COR-L47 (cell line): Measurements from ENCODE around the gene ZAP70.
A peak's percentile ranks its signal among the peaks of the same experiment; 100 is the strongest.
"Not testable (repeated sequence)": the region's sequence is repeated elsewhere in the genome, so short reads cannot be mapped to it uniquely, and the experiment has no call there.

ENCODE experiments used
- DNase-seq: peaks from one replicate; lab custom pipeline; 2025; lab: John Stamatoyannopoulos, UW

Gene ZAP70

GRCh38 chr2:97713296-97714083 is at the start of gene ZAP70:
Gene ZAP70 (plus strand): TSS chr2:97713576. CDS start chr2:97724037, 10,461 bp downstream.
- DNase-seq, result no peak

GRCh38 chr2:97663626-97663961 is 49.8 kb upstream of the ZAP70 start:
- no peak for DNase-seq

- DNase-seq, result peak; percentile 99
These were observed 49.3 kb upstream of the ZAP70 start, which contains the start of gene ACTR1B for GRCh38 chr2:97663962-97664635. Gene ACTR1B (minus strand): TSS chr2:97664044. CDS start chr2:97663890, 154 bp downstream.

GRCh38 chr2:97664636-97664970 is 48.8 kb upstream of the ZAP70 start:
- DNase-seq, result peak; percentile 49

GRCh38 chr2:97669448-97669847 is 43.9 kb upstream of the ZAP70 start, which contains the start of gene C2orf92:
Gene C2orf92 (plus strand): TSS chr2:97669713. CDS start chr2:97669789, 76 bp downstream.
- DNase-seq, result no peak

GRCh38 chr2:97670471-97670870 is 42.9 kb upstream of the ZAP70 start:
- DNase-seq, result no peak

GRCh38 chr2:97671526-97671925 is 41.9 kb upstream of the ZAP70 start:
- DNase-seq, result no peak

- not testable (repeated sequence) for DNase-seq
These were observed 40.7 kb upstream of the ZAP70 start for GRCh38 chr2:97672606-97673140.

GRCh38 chr2:97673182-97673914 is 40.0 kb upstream of the ZAP70 start:
- no peak for DNase-seq

GRCh38 chr2:97673915-97674283 is 39.5 kb upstream of the ZAP70 start:
- no peak for DNase-seq

- DNase-seq, result no peak
These were observed 37.8 kb upstream of the ZAP70 start for GRCh38 chr2:97675430-97676113.

GRCh38 chr2:97676620-97677019 is 36.8 kb upstream of the ZAP70 start:
- DNase-seq, result no peak

- DNase-seq, result no peak
These were observed 35.9 kb upstream of the ZAP70 start for GRCh38 chr2:97677480-97677879.

- DNase-seq, result no peak
These were observed 35.1 kb upstream of the ZAP70 start for GRCh38 chr2:97678298-97678697.

- DNase-seq, result not testable (repeated sequence)
These were observed 26.1 kb upstream of the ZAP70 start for GRCh38 chr2:97687235-97687634.

- no peak for DNase-seq
These were observed 25.1 kb upstream of the ZAP70 start for GRCh38 chr2:97688062-97688827.

GRCh38 chr2:97691166-97691565 is 22.2 kb upstream of the ZAP70 start:
- no peak for DNase-seq

- DNase-seq, result no peak
These were observed 19.9 kb upstream of the ZAP70 start for GRCh38 chr2:97693476-97693875.

- no peak for DNase-seq
These were observed 17.6 kb upstream of the ZAP70 start for GRCh38 chr2:97695744-97696143.

GRCh38 chr2:97697252-97698235 is 15.8 kb upstream of the ZAP70 start:
- DNase-seq, result peak; percentile 79
